ENCODE measurements around the gene SUMO3. TPM values are rescaled to one million over a fixed set of nuclear protein-coding genes. Genes with fewer than 3 reads are reported as not detected.

SUMO3 gene
- total RNA-seq, 3 donors from 2014 or later: 87.0 to 107 (median 93.4) TPM

DNA sequence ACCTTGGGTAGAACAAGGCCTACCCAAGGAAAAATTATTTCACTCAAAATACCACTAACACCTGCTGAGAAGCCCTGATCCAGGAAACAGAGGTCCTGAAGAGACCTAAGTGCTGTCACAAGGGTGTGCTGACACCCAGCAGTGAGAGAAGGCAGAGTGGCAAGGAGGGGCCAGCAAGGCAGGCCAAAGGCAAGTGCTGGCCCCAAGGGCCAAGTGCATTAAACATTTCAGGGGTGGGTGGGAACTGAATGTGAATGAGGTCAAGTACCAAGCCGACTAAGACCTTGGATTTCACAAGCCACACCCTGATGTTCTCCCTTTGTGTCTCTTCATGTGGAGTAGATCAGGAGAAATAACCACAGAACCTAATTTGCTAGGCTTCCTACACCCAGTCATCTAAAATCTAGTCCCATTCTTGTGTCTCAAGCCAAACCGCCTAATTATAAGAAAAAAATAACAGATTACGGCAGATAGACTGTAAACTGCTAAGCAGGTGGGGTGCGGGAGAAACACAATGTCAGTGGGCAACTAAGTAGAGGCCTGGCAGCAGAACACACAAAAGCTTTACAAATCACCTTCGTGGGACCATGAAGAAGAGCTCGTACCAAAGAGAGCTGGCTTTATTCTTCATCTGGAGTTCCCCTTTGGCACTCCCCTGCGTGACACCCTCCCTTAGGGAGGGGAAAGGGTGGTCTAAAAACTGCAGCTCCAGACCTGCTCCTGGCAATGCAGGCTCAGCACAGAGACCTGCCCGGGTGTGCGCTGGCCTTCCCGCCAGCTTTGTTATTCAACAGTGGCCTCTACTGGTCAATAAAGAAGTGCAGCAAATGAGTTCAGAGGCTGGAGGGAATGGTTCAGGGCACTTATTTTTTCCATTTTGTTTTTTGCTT lies 24.9 kb downstream of the SUMO3 start:
- DNase-seq (peak; percentile 28), ATAC-seq (peak; percentile 84 to 94)
- no peaks in the 10 kb centered on the region for H3K27me3 Mint-ChIP-seq (ENCODE audit: low read depth)
- H3K36me3 Mint-ChIP-seq (ENCODE audit: insufficient read depth): peaks cover 23% of the 10 kb centered on the region
- H3K4me1 Mint-ChIP-seq (ENCODE audit: low read depth): peaks cover 58% of the 10 kb centered on the region
- H3K9me3 Mint-ChIP-seq: no peaks in the 10 kb centered on the region
- no peak overlapping the region for H3K4me3 Mint-ChIP-seq

DNA sequence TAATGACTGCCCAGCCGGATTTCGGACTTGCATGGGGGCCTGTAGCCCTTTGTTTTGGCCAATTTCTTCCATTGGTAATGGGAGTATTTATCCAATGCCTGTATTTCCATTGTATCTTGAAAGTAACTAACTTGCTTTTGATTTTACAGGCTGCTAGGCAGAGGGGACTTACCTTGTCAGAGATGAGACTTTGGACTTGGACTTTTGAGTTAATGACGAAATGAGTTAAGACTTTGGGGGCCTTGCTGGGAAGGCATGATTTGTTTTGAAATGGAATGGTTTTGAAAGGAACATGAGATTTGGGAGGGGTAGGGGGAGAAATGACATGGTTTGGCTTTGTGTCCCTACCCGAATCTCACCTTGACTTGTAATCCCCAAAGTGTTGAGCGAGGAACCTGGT lies 25.9 kb downstream of the SUMO3 start:
- peaks cover 56% of the 10 kb centered on the region for H3K4me1 Mint-ChIP-seq (ENCODE audit: low read depth)
- ATAC-seq (no peak), DNase-seq (no peak)
- H3K27me3 Mint-ChIP-seq (ENCODE audit: low read depth): no peaks in the 10 kb centered on the region
- H3K9me3 Mint-ChIP-seq: no peaks in the 10 kb centered on the region
- H3K36me3 Mint-ChIP-seq (ENCODE audit: insufficient read depth): peaks cover 21% of the 10 kb centered on the region
- H3K4me3 Mint-ChIP-seq: no peak overlapping the region

DNA sequence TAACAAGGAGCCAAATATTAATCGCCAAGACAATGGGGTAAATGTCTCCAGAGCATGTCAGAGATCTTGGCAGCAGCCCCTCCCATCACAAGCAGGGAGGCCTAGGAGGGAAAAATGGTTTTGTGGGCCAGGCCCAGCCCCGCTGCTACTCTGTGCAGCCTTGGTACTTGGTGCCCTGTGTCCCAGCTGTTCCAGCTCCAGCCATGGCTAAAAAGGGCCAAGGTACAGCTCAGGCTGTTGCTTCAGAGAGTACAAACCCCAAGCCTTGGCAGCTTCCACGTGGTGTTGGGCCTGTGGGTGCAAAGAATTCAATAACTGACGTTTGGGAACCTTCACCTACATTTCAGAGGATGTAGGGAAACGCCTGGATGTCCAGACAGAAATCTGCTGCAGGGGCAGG lies 26.6 kb downstream of the SUMO3 start:
- peaks cover 49% of the 10 kb centered on the region for H3K4me1 Mint-ChIP-seq (ENCODE audit: low read depth)
- no peak overlapping the region for H3K4me3 Mint-ChIP-seq
- no peak for ATAC-seq
- DNase-seq: no peak
- no peaks in the 10 kb centered on the region for H3K27me3 Mint-ChIP-seq (ENCODE audit: low read depth)
- H3K36me3 Mint-ChIP-seq (ENCODE audit: insufficient read depth): peaks cover 23% of the 10 kb centered on the region
- no peaks in the 10 kb centered on the region for H3K9me3 Mint-ChIP-seq

DNA sequence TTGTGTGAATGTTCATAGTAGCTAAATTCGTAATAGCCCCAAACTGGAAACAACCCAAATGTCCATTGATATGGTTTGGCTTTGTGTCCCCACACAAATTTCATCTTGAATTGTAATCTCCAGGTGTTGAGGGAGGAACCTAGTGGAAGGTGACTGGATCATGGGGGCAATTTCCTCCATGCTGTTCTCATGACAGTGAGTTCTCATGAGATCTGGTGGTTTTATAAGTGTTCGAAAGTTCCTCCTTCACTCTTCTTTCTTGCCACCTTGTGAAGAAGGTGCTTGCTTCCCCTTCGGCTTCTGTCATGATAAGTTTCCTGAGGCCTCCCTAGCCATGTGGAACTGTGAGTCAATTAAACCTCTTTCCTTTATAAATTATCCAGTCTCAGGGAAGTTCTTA lies 27.5 kb downstream of the SUMO3 start:
- no peaks in the 10 kb centered on the region for H3K9me3 Mint-ChIP-seq
- H3K36me3 Mint-ChIP-seq (ENCODE audit: insufficient read depth): peaks cover 30% of the 10 kb centered on the region
- DNase-seq (no peak), ATAC-seq (no peak)
- no peak overlapping the region for H3K4me3 Mint-ChIP-seq
- no peaks in the 10 kb centered on the region for H3K27me3 Mint-ChIP-seq (ENCODE audit: low read depth)
- peaks cover 48% of the 10 kb centered on the region for H3K4me1 Mint-ChIP-seq (ENCODE audit: low read depth)

DNA sequence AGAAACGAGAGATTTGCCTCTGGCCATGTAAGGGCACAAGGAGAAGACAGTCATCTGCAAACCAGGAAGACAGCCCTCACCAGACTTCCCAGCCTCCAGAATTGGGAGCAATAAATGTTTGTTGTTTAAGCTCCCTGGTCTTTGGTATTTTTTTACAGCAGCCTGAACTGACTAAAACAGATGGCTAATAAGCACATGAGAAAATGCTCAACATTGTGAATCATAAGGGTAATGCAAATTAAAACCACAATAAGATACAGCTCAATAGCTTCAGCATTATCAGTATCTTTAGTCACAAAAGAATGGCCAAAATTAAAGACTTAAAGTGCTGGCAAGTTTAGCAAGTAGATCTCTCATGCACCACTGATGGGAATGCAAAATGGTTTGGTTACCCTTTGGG lies 28.0 kb downstream of the SUMO3 start:
- Mint-ChIP-seq H3K9me3 (no peaks in the 10 kb centered on the region), H3K4me1 (ENCODE audit: low read depth) (peaks cover 47% of the 10 kb centered on the region), H3K36me3 (ENCODE audit: insufficient read depth) (peaks cover 32% of the 10 kb centered on the region), H3K4me3 (no peak overlapping the region), H3K27me3 (ENCODE audit: low read depth) (no peaks in the 10 kb centered on the region)
- no peak for DNase-seq
- no peak for ATAC-seq

DNA sequence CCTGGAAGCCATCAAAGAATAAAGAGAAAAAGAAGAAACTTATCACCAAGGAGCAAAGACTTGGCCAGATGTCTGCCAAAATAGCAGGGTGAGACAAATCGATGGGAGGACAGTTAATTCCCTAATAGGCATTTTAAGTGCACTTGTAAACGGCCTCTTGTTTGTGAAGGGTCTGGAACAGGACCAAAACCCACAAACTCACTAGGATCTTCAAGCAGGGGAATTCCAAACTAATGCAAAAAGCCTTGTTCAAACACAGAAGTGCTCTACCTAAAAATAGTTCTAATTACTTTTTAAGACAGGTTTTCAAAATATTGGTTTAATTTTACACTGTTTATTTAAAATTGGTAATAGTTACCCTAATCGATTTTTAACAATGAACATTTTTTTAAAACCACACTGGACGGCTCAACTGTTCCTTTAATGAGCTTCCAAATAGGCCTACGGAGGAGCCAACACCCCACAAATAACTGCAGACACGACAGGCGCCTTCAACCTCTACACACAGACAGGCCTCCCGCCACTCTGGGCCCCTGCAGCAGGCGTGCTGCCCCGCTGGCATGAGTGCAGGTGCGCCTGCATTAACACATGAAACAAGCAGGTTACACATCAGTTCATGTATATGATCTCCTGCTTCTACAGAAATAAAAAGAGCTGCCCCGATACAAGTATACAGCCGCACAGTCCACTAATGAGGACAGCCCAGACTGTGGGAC lies 32.1 kb downstream of the SUMO3 start:
- H3K9me3 Mint-ChIP-seq: no peaks in the 10 kb centered on the region
- H3K36me3 Mint-ChIP-seq (ENCODE audit: insufficient read depth): peaks cover 32% of the 10 kb centered on the region
- ATAC-seq (no peak), DNase-seq (no peak)
- H3K4me1 Mint-ChIP-seq (ENCODE audit: low read depth): peaks cover 31% of the 10 kb centered on the region
- no peak overlapping the region for H3K4me3 Mint-ChIP-seq
- no peaks in the 10 kb centered on the region for H3K27me3 Mint-ChIP-seq (ENCODE audit: low read depth)

DNA sequence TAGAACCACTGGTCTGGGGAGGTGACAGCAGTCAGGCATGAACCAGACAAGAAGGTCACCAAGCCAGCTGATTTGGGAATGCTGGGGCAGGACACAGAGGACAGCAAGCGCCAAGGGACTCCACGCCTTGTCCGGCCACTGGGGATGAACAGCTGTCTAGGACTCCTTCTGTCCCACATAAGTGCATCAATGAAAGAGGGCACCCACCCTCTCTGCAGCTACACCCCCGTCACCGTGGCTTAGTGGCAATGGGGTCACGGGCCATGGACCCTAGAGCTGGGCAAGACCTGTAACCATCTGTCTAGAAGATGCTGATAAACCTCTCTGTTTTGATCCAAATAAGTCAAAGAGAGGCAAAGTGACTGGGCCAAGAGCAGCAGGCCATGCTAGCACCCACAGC lies 33.1 kb downstream of the SUMO3 start:
- no peak for ATAC-seq

DNA sequence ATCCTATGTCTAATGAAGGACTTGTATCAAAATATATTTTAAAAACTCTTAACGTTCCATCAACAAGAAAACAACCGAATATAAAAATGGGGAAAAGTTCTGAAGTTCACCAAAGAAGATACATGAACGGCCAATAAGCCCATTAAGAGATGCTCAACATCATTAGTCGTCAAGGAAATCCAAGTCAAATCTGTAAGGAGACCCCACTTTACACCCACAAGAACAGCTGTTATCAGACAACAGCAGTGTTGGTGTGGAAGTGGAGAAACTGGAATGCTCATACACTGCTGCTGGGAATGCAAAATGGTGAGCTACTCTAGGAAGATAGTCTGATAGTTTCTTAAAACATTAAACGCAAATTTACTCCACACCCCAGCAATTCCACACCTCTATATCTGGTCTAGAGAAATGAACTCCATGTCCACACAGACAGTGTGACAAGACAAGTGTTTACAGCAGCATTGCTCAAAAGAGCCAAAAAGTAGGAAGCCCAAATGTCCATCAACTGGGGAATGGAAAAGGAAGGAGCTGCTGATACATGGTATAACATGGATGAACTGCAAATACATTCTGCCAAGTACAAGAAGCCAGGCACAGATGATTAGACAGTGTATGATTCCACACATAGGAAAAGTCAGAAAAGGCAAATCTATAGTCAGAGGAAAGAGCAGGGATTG lies 34.7 kb downstream of the SUMO3 start:
- DNase-seq (no peak), ATAC-seq (no peak)
- Mint-ChIP-seq H3K4me1 (ENCODE audit: low read depth) (peaks cover 30% of the 10 kb centered on the region), H3K4me3 (no peak overlapping the region), H3K9me3 (no peaks in the 10 kb centered on the region), H3K27me3 (ENCODE audit: low read depth) (no peaks in the 10 kb centered on the region), H3K36me3 (ENCODE audit: insufficient read depth) (peaks cover 34% of the 10 kb centered on the region)

More for the DNA sequence above, 33.1 kb downstream of the SUMO3 start:
- H3K9me3 Mint-ChIP-seq: no peaks in the 10 kb centered on the region
- H3K4me3 Mint-ChIP-seq: no peak overlapping the region
- H3K4me1 Mint-ChIP-seq (ENCODE audit: low read depth): peaks cover 29% of the 10 kb centered on the region
- H3K27me3 Mint-ChIP-seq (ENCODE audit: low read depth): no peaks in the 10 kb centered on the region
- H3K36me3 Mint-ChIP-seq (ENCODE audit: insufficient read depth): peaks cover 31% of the 10 kb centered on the region
- DNase-seq: no peak

DNA sequence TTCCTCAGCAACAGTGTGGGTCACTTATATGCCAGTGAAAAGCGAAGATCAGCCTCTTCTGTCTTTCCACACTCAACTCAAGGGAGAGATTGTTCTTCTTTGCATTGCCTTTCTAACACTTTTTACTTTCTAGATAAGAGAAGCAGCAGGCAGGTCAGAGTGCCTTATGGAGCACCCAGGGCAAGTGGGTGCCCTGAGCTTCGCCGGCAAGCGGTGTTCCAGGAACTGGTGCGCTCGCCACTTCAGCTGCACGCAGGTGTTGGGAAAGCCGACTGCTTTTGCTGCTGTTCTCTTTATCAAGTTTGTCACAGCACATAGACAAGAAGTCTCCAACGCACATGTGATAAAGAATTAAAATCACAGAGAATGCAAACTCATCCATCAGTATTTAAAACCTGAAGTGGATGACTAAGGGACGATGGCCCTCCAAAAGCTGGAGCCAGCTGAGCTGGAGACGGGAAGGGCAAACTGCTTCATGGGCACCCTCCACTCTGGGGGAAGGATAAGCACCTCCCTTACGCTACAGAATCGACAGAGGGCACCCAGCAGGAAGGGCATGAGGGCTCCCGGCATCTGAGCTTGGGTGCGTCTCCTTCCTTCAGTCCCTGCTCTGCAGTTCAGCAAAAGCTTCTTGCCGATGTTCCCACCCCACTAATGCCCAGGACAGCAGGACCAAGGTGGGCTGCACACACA lies 36.9 kb downstream of the SUMO3 start:
- ATAC-seq (no peak), DNase-seq (no peak)
- Mint-ChIP-seq H3K4me1 (ENCODE audit: low read depth) (peaks cover 30% of the 10 kb centered on the region), H3K4me3 (no peak overlapping the region), H3K9me3 (no peaks in the 10 kb centered on the region), H3K27me3 (ENCODE audit: low read depth) (no peaks in the 10 kb centered on the region), H3K36me3 (ENCODE audit: insufficient read depth) (peaks cover 36% of the 10 kb centered on the region)

DNA sequence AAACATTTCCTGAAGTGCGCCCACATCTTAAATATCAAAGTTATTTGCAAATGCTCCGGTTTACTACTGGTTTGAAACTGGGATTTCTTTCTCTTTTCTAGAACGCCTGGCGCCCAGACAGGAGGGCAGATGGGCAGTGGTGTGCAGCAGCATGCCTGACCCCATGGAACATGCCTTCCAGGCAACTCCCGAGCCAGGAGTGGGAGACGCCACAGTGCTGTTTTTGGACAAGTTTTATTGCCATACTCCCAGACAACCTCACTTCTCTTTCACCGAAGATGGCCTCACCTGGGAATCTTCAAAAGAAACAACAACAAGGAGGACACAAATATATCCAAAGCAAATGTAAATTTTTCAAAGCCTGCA lies 37.7 kb downstream of the SUMO3 start:
- ATAC-seq: no peak
- Mint-ChIP-seq H3K27me3 (ENCODE audit: low read depth) (no peaks in the 10 kb centered on the region), H3K9me3 (no peaks in the 10 kb centered on the region), H3K4me3 (no peak overlapping the region), H3K36me3 (ENCODE audit: insufficient read depth) (peaks cover 36% of the 10 kb centered on the region), H3K4me1 (ENCODE audit: low read depth) (peaks cover 29% of the 10 kb centered on the region)
- no peak for DNase-seq

DNA sequence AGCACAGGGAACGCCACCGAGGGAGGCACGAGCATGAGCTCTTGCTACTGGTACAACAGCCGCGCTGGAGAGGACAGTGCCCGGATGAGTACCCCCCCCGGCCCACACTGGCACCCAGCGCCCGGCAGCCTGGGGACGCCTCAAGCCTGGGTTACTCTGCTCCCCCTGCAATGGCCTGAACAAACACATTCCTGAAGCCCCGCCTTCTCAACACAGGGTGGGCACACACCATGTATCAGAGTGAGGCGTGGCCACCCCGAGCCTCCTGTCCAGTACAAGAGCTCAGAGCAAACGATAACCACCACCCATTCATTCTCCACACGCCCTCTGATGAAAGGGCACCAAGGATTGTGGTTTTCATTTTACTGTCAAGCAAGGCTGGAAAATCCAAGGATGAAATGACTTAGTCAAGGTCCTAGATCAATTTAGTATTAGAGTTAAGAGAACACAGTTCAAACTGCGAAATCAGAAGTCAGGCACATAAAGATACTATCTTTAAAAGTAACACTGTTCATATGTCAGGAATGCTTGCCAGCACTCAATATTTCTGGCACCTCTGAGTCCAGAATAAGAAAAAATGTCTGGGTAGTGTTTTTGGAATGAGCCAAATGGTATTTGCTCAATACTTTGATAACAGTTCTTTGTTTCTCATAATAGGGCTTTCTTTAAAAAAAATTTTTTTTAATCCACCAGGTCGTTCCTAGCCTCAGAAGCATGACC lies 38.3 kb downstream of the SUMO3 start:
- DNase-seq (no peak), ATAC-seq (no peak)
- no peaks in the 10 kb centered on the region for H3K27me3 Mint-ChIP-seq (ENCODE audit: low read depth)
- no peak overlapping the region for H3K4me3 Mint-ChIP-seq
- H3K4me1 Mint-ChIP-seq (ENCODE audit: low read depth): peaks cover 29% of the 10 kb centered on the region
- H3K9me3 Mint-ChIP-seq: no peaks in the 10 kb centered on the region
- H3K36me3 Mint-ChIP-seq (ENCODE audit: insufficient read depth): peaks cover 41% of the 10 kb centered on the region

DNA sequence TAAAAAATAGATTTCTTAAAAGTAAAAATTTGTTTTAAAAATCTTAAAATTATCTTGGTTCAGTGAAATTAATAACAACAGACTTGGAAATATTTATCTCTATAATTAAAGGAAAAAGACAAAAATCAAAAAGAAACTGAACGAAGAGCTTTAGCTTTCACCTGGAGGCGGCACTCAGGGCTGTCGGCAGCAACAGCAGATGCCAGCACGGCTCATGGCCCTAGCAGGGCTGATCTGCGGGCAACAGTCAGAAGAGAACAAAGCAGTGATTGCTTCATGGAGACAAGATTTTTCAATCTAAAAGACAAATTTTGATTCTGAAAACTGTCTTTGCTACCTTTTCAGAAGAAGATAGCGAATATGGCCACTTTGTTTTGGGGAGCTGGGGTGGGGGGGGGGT lies 38.9 kb downstream of the SUMO3 start:
- Mint-ChIP-seq H3K4me1 (ENCODE audit: low read depth) (peaks cover 29% of the 10 kb centered on the region), H3K36me3 (ENCODE audit: insufficient read depth) (peaks cover 43% of the 10 kb centered on the region), H3K9me3 (no peaks in the 10 kb centered on the region), H3K27me3 (ENCODE audit: low read depth) (no peaks in the 10 kb centered on the region), H3K4me3 (no peak overlapping the region)
- DNase-seq: no peak
- no peak for ATAC-seq

DNA sequence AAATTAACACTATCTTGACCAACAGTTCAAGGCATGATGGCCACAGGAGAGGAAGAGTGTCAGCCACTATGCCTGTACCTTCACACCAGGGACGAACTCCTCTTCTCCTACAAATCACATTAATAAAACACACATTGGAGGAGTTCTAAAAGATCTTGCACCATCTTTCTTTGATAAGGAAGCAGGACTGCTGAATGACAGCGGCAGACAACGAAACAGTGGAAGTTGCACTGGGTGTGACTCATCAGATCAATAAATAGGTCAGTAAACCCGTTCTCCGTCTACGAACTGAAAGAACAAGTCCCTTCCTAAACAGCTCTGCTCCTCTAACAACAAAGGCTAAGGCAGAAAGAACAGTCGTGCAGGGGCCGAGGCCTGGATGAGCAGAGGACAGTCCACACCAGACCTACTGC lies 39.4 kb downstream of the SUMO3 start:
- no peaks in the 10 kb centered on the region for H3K27me3 Mint-ChIP-seq (ENCODE audit: low read depth)
- no peak for DNase-seq
- ATAC-seq: no peak
- peaks cover 42% of the 10 kb centered on the region for H3K36me3 Mint-ChIP-seq (ENCODE audit: insufficient read depth)
- H3K9me3 Mint-ChIP-seq: no peaks in the 10 kb centered on the region
- H3K4me3 Mint-ChIP-seq: no peak overlapping the region
- peaks cover 28% of the 10 kb centered on the region for H3K4me1 Mint-ChIP-seq (ENCODE audit: low read depth)

DNA sequence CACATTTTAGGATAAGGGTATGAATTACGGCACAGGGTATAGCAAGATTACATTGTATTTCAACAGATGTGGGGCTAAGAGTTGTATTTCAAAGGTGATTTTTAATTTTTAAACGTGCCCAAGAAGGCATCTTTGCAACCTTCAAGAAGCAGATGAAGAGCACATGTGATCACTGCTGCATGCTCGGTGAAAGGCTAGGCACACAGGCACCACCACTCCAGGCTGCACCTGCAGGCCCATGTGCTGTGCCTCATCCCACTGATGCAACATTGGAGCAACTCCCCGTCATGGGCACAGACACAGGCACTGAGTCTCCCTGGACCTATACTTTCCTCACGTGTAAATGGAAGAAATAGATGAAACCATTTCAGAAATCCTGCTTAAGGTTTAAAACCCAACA lies 39.8 kb downstream of the SUMO3 start:
- H3K4me1 Mint-ChIP-seq (ENCODE audit: low read depth): peaks cover 24% of the 10 kb centered on the region
- ATAC-seq (no peak), DNase-seq (no peak)
- H3K27me3 Mint-ChIP-seq (ENCODE audit: low read depth): no peaks in the 10 kb centered on the region
- H3K36me3 Mint-ChIP-seq (ENCODE audit: insufficient read depth): peaks cover 38% of the 10 kb centered on the region
- H3K4me3 Mint-ChIP-seq: no peak overlapping the region
- H3K9me3 Mint-ChIP-seq: no peaks in the 10 kb centered on the region

Data from activated T-cell treated with anti-CD3 and anti-CD28 coated beads, Interleukin-2, amount 50 U/mL, for 4 hours (primary cell).